ENCODE results near the gene TLE2.

TLE2 gene

GRCh38 chr19:2949939-2950285, 79.2 kb downstream of the TLE2 start:
- DNase-seq: peak in 1 of 14 donors; percentile 48
